H7 (cell line): ENCODE results near the gene KCNJ15. TPM values are rescaled to one million over a fixed set of nuclear protein-coding genes. Genes with fewer than 3 reads are reported as not detected.
"Not testable (repeated sequence)": the region's sequence is repeated elsewhere in the genome, so short reads cannot be mapped to it uniquely, and the experiment has no call there.

Experiments used
- DNase-seq: peaks from one replicate; pipeline ENCODE4 v3.0.0; 2012
- H3K27me3 ChIP-seq: 2 replicates; pipeline ENCODE4 v1.6.0; 2011; ENCODE audit warnings: mild to moderate bottlenecking, low read length; ENCODE audit not compliant: control insufficient read depth, insufficient read depth
- H3K36me3 ChIP-seq: replicated peaks from 2 replicates; pipeline ENCODE4 v1.5.1; 2011; ENCODE audit warnings: low read length; ENCODE audit not compliant: control insufficient read depth, insufficient read depth
- H3K4me3 ChIP-seq: 2 replicates; pipeline ENCODE4 v1.5.1; 2011; ENCODE audit warnings: low read depth, mild to moderate bottlenecking, control low read depth, low read length, moderate library complexity; ENCODE audit not compliant: insufficient read depth
- total RNA-seq: library from RNA; depleted of rRNA; stranded (reverse); fragments of >200 nt; shearing (Covaris generic); gene quantifications from 2 replicates; pipeline ENCODE4 v1.2.3, GENCODE V29; 2014

Gene KCNJ15
- total RNA-seq, 1 experiment from 2014 or later, result not detected

GRCh38 chr21:38236232-38236631 is 20.6 kb upstream of the KCNJ15 start:
- H3K4me3 ChIP-seq, result no peak overlapping the region
- H3K36me3 ChIP-seq, result no peaks in the 10 kb centered on the region
- DNase-seq, result no peak
- no peaks in the 10 kb centered on the region for H3K27me3 ChIP-seq

GRCh38 chr21:38239672-38240071 is 17.1 kb upstream of the KCNJ15 start:
- Histone ChIP-seq H3K27me3 (no peaks in the 10 kb centered on the region), H3K4me3 (no peak overlapping the region), H3K36me3 (no peaks in the 10 kb centered on the region)
- no peak for DNase-seq

GRCh38 chr21:38240129-38240528 is 16.7 kb upstream of the KCNJ15 start:
- Histone ChIP-seq H3K27me3 (no peaks in the 10 kb centered on the region), H3K4me3 (no peak overlapping the region), H3K36me3 (no peaks in the 10 kb centered on the region)
- DNase-seq, result no peak

GRCh38 chr21:38241029-38241740 is 15.6 kb upstream of the KCNJ15 start:
- H3K36me3 ChIP-seq, result no peaks in the 10 kb centered on the region
- DNase-seq, result no peak
- H3K27me3 ChIP-seq, result no peaks in the 10 kb centered on the region
- H3K4me3 ChIP-seq, result no peak overlapping the region

GRCh38 chr21:38242061-38242460 is 14.7 kb upstream of the KCNJ15 start:
- DNase-seq, result no peak
- Histone ChIP-seq H3K36me3 (no peaks in the 10 kb centered on the region), H3K27me3 (no peaks in the 10 kb centered on the region), H3K4me3 (no peak overlapping the region)

DNA sequence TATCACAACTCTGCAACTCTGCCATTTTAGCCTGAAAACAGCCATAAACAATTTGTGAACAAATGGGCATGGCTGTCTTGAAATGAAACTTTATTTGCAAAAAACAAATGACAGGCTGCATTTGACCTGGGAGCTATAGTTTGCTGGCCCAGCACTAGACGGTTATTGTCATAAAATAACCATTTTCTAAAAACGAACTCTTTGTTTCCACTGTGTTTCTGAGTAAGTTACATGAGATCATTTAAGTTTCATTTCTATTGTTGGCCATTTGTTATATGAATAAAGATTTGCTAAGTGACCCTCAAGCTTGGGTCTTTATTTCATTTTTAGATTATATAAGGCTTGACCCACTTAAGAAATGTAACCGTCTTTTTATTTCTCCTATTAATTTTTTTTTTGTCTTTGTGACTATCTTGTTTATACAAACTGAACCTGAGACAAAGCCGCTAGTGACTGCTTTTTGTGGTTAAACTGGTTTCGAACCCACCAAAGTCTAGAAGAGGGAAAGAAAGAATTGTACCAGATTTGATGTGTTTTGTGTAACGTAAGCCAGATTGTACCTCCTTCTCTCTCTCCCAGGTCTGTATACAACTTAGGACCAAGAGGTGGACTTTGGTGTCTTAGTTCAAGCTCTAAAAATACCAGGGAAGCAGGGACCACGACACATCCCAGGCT is 12.9 kb upstream of the KCNJ15 start:
- Histone ChIP-seq H3K36me3 (no peaks in the 10 kb centered on the region), H3K4me3 (no peak overlapping the region), H3K27me3 (no peaks in the 10 kb centered on the region)
- no peak for DNase-seq

GRCh38 chr21:38244407-38244787 is 12.4 kb upstream of the KCNJ15 start:
- Histone ChIP-seq H3K27me3 (no peaks in the 10 kb centered on the region), H3K4me3 (no peak overlapping the region), H3K36me3 (no peaks in the 10 kb centered on the region)
- no peak for DNase-seq

GRCh38 chr21:38244885-38245869 is 11.6 kb upstream of the KCNJ15 start:
- no peak for DNase-seq

DNA sequence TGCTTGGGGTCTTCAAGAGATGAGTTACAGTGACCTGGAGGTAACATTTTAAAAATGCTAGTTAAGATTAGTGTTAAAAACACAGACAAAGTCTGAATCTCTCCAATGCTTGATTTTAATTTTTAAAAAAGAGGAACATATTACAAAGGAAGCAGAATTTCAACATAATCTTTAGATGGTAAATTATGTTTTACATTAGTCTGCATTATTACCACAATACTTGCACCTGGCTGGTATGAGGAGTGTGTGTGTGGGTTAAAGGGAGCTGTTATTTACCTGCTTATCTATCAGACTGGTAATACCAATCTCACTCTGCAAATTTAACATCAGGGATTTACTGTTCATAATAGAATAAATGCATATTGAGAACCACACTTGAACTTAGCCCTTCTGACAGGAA is 10.3 kb upstream of the KCNJ15 start:
- no peak for DNase-seq
- H3K27me3 ChIP-seq, result no peaks in the 10 kb centered on the region

More at GRCh38 chr21:38244885-38245869, 11.6 kb upstream of the KCNJ15 start:
- Histone ChIP-seq H3K36me3 (no peaks in the 10 kb centered on the region), H3K27me3 (no peaks in the 10 kb centered on the region), H3K4me3 (no peak overlapping the region)

GRCh38 chr21:38247054-38247453 is 9.7 kb upstream of the KCNJ15 start:
- not testable (repeated sequence) for H3K36me3 ChIP-seq, DNase-seq, H3K4me3 ChIP-seq, H3K27me3 ChIP-seq

More for the DNA sequence above, 10.3 kb upstream of the KCNJ15 start:
- H3K36me3 ChIP-seq, result no peaks in the 10 kb centered on the region
- H3K4me3 ChIP-seq, result no peak overlapping the region

GRCh38 chr21:38247738-38248510 is 8.9 kb upstream of the KCNJ15 start:
- no peak for DNase-seq
- no peaks in the 10 kb centered on the region for H3K27me3 ChIP-seq
- H3K36me3 ChIP-seq, result no peaks in the 10 kb centered on the region
- no peak overlapping the region for H3K4me3 ChIP-seq

GRCh38 chr21:38249256-38249655 is 7.5 kb upstream of the KCNJ15 start:
- H3K36me3 ChIP-seq, result no peaks in the 10 kb centered on the region
- no peak for DNase-seq
- H3K27me3 ChIP-seq, result no peaks in the 10 kb centered on the region
- no peak overlapping the region for H3K4me3 ChIP-seq

DNA sequence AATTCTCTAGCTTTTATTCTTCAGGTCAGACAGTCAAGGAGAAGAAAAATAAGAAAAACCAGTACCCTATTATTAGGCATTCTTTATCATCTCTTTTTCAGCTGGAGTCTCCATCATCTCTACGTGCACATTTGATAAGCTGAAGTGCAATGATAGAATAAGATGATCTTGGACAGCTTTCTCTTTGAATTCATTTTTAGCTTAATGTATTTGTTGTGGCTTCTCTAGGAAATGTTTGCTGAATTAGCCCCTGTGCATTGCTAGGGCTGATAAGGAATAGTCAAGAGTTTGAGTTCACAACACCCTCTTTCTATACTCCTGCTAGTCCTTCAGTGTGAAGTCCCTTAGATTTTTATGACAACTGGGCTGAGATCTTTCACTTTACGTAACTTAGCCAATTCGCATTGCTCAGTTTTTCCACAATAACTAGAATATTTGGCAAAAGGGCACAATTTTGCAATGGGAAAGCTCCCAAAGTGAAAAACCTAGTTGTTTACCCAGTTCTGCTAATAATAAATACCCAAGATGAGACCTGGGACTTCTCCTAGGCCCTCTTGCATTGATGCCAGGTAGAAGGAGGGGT is 7.0 kb upstream of the KCNJ15 start:
- Histone ChIP-seq H3K36me3 (no peaks in the 10 kb centered on the region), H3K4me3 (no peak overlapping the region), H3K27me3 (no peaks in the 10 kb centered on the region)
- DNase-seq, result no peak

DNA sequence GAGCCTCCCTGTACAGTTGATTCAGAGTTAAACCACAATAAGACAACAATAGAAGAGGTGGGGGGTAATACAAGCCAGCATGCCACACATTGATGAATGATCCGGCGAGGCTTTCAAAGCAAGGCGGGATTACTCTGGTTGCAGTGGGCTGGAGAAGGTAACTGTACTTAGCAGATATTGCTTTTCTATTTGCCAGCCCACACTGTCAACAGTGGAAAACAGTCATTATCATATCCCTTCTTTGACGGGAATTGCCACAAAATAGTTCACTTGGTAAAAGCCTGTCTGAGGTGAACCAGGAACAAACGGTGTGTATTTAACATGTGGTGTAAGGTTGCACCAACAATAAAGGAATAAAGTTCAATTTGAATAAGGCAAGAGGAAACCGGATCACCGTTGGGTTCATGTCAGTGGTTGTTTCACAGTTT is 5.8 kb upstream of the KCNJ15 start:
- Histone ChIP-seq H3K27me3 (no peaks in the 10 kb centered on the region), H3K4me3 (no peak overlapping the region), H3K36me3 (no peaks in the 10 kb centered on the region)
- DNase-seq, result no peak
